Lower leg skin (tissue), 3 donors: Measurements from ENCODE around the gene FBXL15.

Source experiments
- POLR2A ChIP-seq, 2 donors: fragments of 450-650 bp; IDR thresholded peaks; one replicate each; pipeline ENCODE4 v1.6.1; 2016 to 2017; ENCODE audit warnings: antibody characterized with exemption in 2 of 2, mild to moderate bottlenecking in 1 of 2, moderate library complexity in 1 of 2
- TF ChIP-seq, protein P1 (sequence below), 3 donors: fragments of 450-650 bp; IDR thresholded peaks; one replicate each; pipeline ENCODE4 v1.5.1; 2016; ENCODE audit warnings: antibody characterized with exemption in 3 of 3, mild to moderate bottlenecking in 3 of 3, moderate library complexity in 2 of 3

DNA sequence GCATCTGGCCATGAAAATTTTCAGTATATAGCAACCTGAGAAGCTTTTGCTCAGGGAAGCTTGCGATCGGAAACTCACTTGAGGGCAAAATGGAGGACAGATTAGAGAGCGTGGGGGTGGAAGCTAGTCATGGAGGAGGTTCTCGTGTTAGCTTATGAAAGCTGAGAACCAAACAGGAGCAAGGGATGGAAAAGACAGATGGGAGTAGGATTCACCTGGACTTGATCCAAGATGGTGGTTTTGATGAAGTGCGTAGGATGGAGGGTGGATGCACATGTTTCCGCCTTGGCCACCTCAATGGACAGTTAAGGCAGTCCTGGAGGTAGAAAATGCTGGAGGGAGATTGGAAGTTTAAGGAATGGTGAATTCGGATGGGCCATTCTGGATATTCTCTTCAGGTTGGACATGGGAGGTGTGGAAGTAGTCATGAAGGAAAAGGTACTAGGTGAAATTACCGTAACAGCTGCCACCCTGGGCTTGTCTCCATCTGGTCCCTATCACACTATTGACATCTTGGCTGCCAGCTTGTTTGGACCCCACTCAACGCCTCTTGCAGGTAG is 37.0 kb downstream of the FBXL15 start:
- TF ChIP-seq POLR2A (IDR thresholded peaks at IDR 0.05): no peak
- TF ChIP-seq, protein P1, sequence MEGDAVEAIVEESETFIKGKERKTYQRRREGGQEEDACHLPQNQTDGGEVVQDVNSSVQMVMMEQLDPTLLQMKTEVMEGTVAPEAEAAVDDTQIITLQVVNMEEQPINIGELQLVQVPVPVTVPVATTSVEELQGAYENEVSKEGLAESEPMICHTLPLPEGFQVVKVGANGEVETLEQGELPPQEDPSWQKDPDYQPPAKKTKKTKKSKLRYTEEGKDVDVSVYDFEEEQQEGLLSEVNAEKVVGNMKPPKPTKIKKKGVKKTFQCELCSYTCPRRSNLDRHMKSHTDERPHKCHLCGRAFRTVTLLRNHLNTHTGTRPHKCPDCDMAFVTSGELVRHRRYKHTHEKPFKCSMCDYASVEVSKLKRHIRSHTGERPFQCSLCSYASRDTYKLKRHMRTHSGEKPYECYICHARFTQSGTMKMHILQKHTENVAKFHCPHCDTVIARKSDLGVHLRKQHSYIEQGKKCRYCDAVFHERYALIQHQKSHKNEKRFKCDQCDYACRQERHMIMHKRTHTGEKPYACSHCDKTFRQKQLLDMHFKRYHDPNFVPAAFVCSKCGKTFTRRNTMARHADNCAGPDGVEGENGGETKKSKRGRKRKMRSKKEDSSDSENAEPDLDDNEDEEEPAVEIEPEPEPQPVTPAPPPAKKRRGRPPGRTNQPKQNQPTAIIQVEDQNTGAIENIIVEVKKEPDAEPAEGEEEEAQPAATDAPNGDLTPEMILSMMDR (IDR thresholded peaks at IDR 0.05): no peak
